B cell (primary cell): Measurements from ENCODE around the gene KCND3.

Experiments used
- CTCF ChIP-seq: fragments of 200-600 bp; IDR thresholded peaks from one replicate; pipeline ENCODE4 v1.8.0; 2022; ENCODE audit warnings: antibody characterized with exemption, mild to moderate bottlenecking
- EZH2 ChIP-seq: IDR thresholded peaks from 2 replicates; pipeline ENCODE4 v1.6.1; 2012; ENCODE audit warnings: borderline replicate concordance, low read depth, mild to moderate bottlenecking, moderate library complexity, low read length; ENCODE audit not compliant: insufficient read depth, poor library complexity, severe bottlenecking

- TF ChIP-seq EZH2 (no peak), CTCF (no peak)
Observed at GRCh38 chr1:111907321-111907720, 82.1 kb downstream of the KCND3 start.
